OCI-LY1 (cell line): ENCODE measurements around the gene MT3.

ENCODE experiments used
- EZH2 ChIP-seq: fragments of 200-600 bp; sonication (generic), shearing (Covaris generic); IDR thresholded peaks from 2 replicates; pipeline ENCODE4 v1.8.0; 2017; ENCODE audit warnings: borderline replicate concordance, mixed run types, mild to moderate bottlenecking, antibody characterized with exemption, low read length, moderate library complexity, mixed read lengths
- TF ChIP-seq, protein P1 (sequence below): fragments of 200-600 bp; sonication (generic), shearing (Covaris generic); IDR thresholded peaks from 2 replicates; pipeline ENCODE4 v1.5.1; 2017; ENCODE audit warnings: mild to moderate bottlenecking, antibody characterized with exemption, low read length, moderate library complexity, mixed read lengths

DNA sequence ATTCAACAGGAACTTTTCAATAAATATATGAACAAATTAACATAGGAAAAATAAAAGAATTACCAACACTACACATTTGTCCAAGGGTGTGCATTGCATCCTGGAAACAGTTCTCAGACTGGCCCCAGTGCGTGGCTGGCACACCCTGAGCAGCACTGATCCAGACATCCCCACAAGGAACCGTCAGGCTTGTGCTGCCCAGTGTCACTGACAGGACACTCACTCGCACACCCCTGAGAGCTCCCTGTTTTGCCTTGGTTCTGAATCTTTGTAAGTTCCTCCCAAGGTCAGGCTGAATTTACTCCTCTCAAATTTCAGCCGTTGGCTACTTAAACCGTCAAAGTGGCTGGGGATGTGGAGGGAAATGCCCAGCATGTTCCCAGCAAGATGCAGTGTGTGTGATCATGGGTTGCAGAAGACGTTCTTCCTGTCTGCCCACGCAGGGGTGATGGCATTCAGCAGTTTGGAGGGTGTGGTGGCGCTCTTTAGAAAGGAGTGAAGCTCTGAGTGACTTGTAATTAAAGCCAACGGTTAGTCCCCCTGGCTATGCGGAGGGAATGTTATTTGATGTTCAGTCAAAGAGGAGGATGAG lies 20.8 kb downstream of the MT3 start:
- no peak for TF ChIP-seq EZH2
- TF ChIP-seq, protein P1, sequence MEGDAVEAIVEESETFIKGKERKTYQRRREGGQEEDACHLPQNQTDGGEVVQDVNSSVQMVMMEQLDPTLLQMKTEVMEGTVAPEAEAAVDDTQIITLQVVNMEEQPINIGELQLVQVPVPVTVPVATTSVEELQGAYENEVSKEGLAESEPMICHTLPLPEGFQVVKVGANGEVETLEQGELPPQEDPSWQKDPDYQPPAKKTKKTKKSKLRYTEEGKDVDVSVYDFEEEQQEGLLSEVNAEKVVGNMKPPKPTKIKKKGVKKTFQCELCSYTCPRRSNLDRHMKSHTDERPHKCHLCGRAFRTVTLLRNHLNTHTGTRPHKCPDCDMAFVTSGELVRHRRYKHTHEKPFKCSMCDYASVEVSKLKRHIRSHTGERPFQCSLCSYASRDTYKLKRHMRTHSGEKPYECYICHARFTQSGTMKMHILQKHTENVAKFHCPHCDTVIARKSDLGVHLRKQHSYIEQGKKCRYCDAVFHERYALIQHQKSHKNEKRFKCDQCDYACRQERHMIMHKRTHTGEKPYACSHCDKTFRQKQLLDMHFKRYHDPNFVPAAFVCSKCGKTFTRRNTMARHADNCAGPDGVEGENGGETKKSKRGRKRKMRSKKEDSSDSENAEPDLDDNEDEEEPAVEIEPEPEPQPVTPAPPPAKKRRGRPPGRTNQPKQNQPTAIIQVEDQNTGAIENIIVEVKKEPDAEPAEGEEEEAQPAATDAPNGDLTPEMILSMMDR, result peak; percentile 8; the same call in 1 of the 2 replicates
